H9 (cell line): ENCODE data around the gene AGAP5. TPM values are rescaled to one million over a fixed set of nuclear protein-coding genes. Genes with fewer than 3 reads are reported as not detected.

ENCODE experiments used
- DNase-seq: peaks from one replicate; pipeline ENCODE4 v3.0.0-alpha.2; 2017
- H2AFZ ChIP-seq: one replicate; pipeline ENCODE4 v1.6.1; 2013; ENCODE audit warnings: mild to moderate bottlenecking, low read length, control low read depth, moderate library complexity
- H2AK5ac ChIP-seq: 2 replicates; pipeline ENCODE4 v1.6.1; 2013; ENCODE audit warnings: low read length, control low read depth, mixed read lengths; ENCODE audit not compliant: insufficient read length
- H2BK120ac ChIP-seq: one replicate; pipeline ENCODE4 v1.6.1; 2013; ENCODE audit warnings: low read depth, mild to moderate bottlenecking, low read length, control low read depth, inconsistent platforms; ENCODE audit not compliant: poor library complexity, severe bottlenecking
- H2BK12ac ChIP-seq: 2 replicates; pipeline ENCODE4 v1.6.1; 2013; ENCODE audit warnings: low read length, control low read depth, mixed read lengths, low read depth; ENCODE audit not compliant: insufficient read length
- H2BK15ac ChIP-seq: 2 replicates; pipeline ENCODE4 v1.6.1; 2013; ENCODE audit warnings: low read depth, low read length, control low read depth
- H2BK20ac ChIP-seq: one replicate; pipeline ENCODE4 v1.6.1; 2013; ENCODE audit warnings: low read depth, mild to moderate bottlenecking, low read length, control low read depth, inconsistent platforms; ENCODE audit not compliant: poor library complexity, severe bottlenecking
- H2BK5ac ChIP-seq: 2 replicates; pipeline ENCODE4 v1.6.1; 2013; ENCODE audit warnings: low read length, control low read depth, mixed read lengths; ENCODE audit not compliant: insufficient read length
- H3K14ac ChIP-seq: 2 replicates; pipeline ENCODE4 v1.6.1; 2013; ENCODE audit warnings: low read length, control low read depth; ENCODE audit not compliant: insufficient read depth
- H3K18ac ChIP-seq: 2 replicates; pipeline ENCODE4 v1.6.1; 2013; ENCODE audit warnings: low read depth, mild to moderate bottlenecking, mixed read lengths, low read length, control low read depth; ENCODE audit not compliant: insufficient read length
- H3K23ac ChIP-seq: 2 replicates; pipeline ENCODE4 v1.6.1; 2013; ENCODE audit warnings: low read length, control low read depth, mixed read lengths, low read depth; ENCODE audit not compliant: insufficient read length
- H3K23me2 ChIP-seq: 2 replicates; pipeline ENCODE4 v1.6.1; 2013; ENCODE audit warnings: low read depth, mild to moderate bottlenecking, mixed read lengths, low read length, control low read depth; ENCODE audit not compliant: insufficient read length, poor library complexity, severe bottlenecking
- H3K27ac ChIP-seq: 2 replicates; pipeline ENCODE4 v1.5.1; 2013; ENCODE audit warnings: low read length, control low read depth, mixed read lengths, low read depth; ENCODE audit not compliant: insufficient read length
- H3K27me3 ChIP-seq: 2 replicates; pipeline ENCODE4 v1.6.1; 2013; ENCODE audit warnings: low read length, control low read depth, inconsistent platforms; ENCODE audit not compliant: insufficient read depth
- H3K4ac ChIP-seq: 2 replicates; pipeline ENCODE4 v1.6.1; 2013; ENCODE audit warnings: low read depth, mild to moderate bottlenecking, control low read depth, inconsistent platforms, low read length, moderate library complexity
- H3K4me1 ChIP-seq: 2 replicates; pipeline ENCODE4 v1.6.1; 2013; ENCODE audit warnings: low read length, control low read depth, inconsistent platforms; ENCODE audit not compliant: insufficient read depth
- H3K4me2 ChIP-seq: 2 replicates; pipeline ENCODE4 v1.6.1; 2013; ENCODE audit warnings: low read length, control low read depth, mixed read lengths; ENCODE audit not compliant: insufficient read length, insufficient read depth
- H3K56ac ChIP-seq: 2 replicates; pipeline ENCODE4 v1.6.1; 2013; ENCODE audit warnings: low read depth, mild to moderate bottlenecking, mixed read lengths, low read length, control low read depth; ENCODE audit not compliant: insufficient read length
- H3K79me1 ChIP-seq: 2 replicates; pipeline ENCODE4 v1.6.1; 2013; ENCODE audit warnings: low read depth, mild to moderate bottlenecking, moderate library complexity, low read length, control low read depth, inconsistent platforms; ENCODE audit not compliant: insufficient read depth, poor library complexity, severe bottlenecking
- H3K79me2 ChIP-seq: 2 replicates; pipeline ENCODE4 v1.6.1; 2013; ENCODE audit warnings: low read length, control low read depth, inconsistent platforms; ENCODE audit not compliant: insufficient read depth
- H3K9ac ChIP-seq: 2 replicates; pipeline ENCODE4 v1.6.1; 2013; ENCODE audit warnings: low read length, control low read depth, mixed read lengths; ENCODE audit not compliant: insufficient read length; ENCODE audit errors: extremely low read depth
- H3K9me3 ChIP-seq: one replicate; pipeline ENCODE4 v1.6.1; 2013; ENCODE audit warnings: low read depth, low read length, inconsistent platforms; ENCODE audit not compliant: control insufficient read depth
- H3T11ph ChIP-seq: one replicate; pipeline ENCODE4 v1.6.1; 2013; ENCODE audit warnings: mild to moderate bottlenecking, low read length, control low read depth, inconsistent platforms
- H4K20me1 ChIP-seq: one replicate; pipeline ENCODE4 v1.6.1; 2013; ENCODE audit not compliant: control insufficient read depth, insufficient read length, insufficient read depth
- H4K5ac ChIP-seq: 2 replicates; pipeline ENCODE4 v1.6.1; 2013; ENCODE audit warnings: low read depth, mild to moderate bottlenecking, mixed read lengths, low read length, control low read depth; ENCODE audit not compliant: insufficient read length
- H4K8ac ChIP-seq: replicated peaks from 2 replicates; pipeline ENCODE4 v1.6.1; 2013; ENCODE audit warnings: low read length, control low read depth, mixed read lengths, low read depth; ENCODE audit not compliant: insufficient read length
- H4K91ac ChIP-seq: 2 replicates; pipeline ENCODE4 v1.6.1; 2013; ENCODE audit warnings: low read depth, mild to moderate bottlenecking, moderate library complexity, mixed read lengths, low read length, control low read depth; ENCODE audit not compliant: insufficient read length
- H3K27ac Mint-ChIP-seq, 3 experiments: 2 replicates in 2 of 3; 3 replicates in 1 of 3; pipeline ENCODE4 v1.8.0; 2020 to 2021; ENCODE audit warnings: mixed read lengths in 3 of 3, mild to moderate bottlenecking in 1 of 3, moderate library complexity in 1 of 3
- H3K27me3 Mint-ChIP-seq: 2 replicates; pipeline ENCODE4 v1.8.0; 2021; ENCODE audit warnings: low read depth, mild to moderate bottlenecking, moderate library complexity, mixed read lengths
- H3K36me3 Mint-ChIP-seq, 3 experiments: 2 replicates in 2 of 3; 3 replicates in 1 of 3; pipeline ENCODE4 v1.8.0; 2020 to 2021; ENCODE audit warnings: low read depth in 3 of 3, mixed read lengths in 3 of 3; ENCODE audit not compliant: insufficient read depth in 1 of 3
- H3K4me1 Mint-ChIP-seq, 2 experiments: 2 replicates each; pipeline ENCODE4 v1.8.0; 2020; ENCODE audit warnings: mixed read lengths in 2 of 2
- H3K4me3 Mint-ChIP-seq, 2 experiments: 2 replicates in 1 of 2; 3 replicates in 1 of 2; pipeline ENCODE4 v1.8.0; 2020 to 2021; ENCODE audit warnings: mild to moderate bottlenecking in 2 of 2, mixed read lengths in 2 of 2, moderate library complexity in 1 of 2
- H3K9me3 Mint-ChIP-seq, 2 experiments: 2 replicates in 1 of 2; 3 replicates in 1 of 2; pipeline ENCODE4 v1.8.0; 2020; ENCODE audit warnings: mild to moderate bottlenecking in 2 of 2, mixed read lengths in 2 of 2, moderate library complexity in 1 of 2
- CTCF ChIP-seq: fragments of 200-600 bp; sonication (generic); conservative IDR thresholded peaks from 3 replicates; pipeline ENCODE4 v1.8.0; 2021; ENCODE audit warnings: antibody characterized with exemption, mild to moderate bottlenecking
- WGBS: extraction: QIAGEN DNeasy Blood & Tissue Kit; methylation state at CpG from one replicate; pipeline ENCODE4 v1.1.7; 2013; ENCODE audit warnings: missing lambda C conversion rate, low lambda C conversion rate, mixed read lengths; ENCODE audit not compliant: insufficient read length; ENCODE audit errors: extremely low coverage; 5-methylcytosine and 5-hydroxymethylcytosine counted together
- total RNA-seq: library from RNA; stranded (reverse); gene quantifications from 2 replicates; pipeline ENCODE4 v1.2.1, GENCODE V29; 2021

The AGAP5 gene
- total RNA-seq, 1 experiment from 2014 or later = 5.2 TPM

- H3K27ac ChIP-seq = peak overlapping the region; percentile 92
- no peaks in the 10 kb centered on the region for H3K79me1 ChIP-seq
- Mint-ChIP-seq H3K4me3 (peak overlapping the region; percentile 98), H3K27me3 (no peaks in the 10 kb centered on the region), H3K4me1 (peaks cover 28 to 36% of the 10 kb centered on the region in 2 experiments), H3K9me3 (no peaks in the 10 kb centered on the region), H3K27ac (peak overlapping the region; percentile 100), H3K36me3 (peaks cover 0 to 22% (median 10%) of the 10 kb centered on the region in 3 experiments; a peak in 5 of 7 replicates)
- H2AK5ac ChIP-seq = no peak overlapping the region
- no CpG with 5 or more reads among the region's 10 CpGs for WGBS
- DNase-seq = no peak
- H3K56ac ChIP-seq = no peak overlapping the region
- peak overlapping the region; percentile 67 for H3K9ac ChIP-seq
- H3K23ac ChIP-seq = no peak overlapping the region
- peaks cover 3% of the 10 kb centered on the region; the same call in 1 of the 2 replicates for H3K4me1 ChIP-seq
- no peaks in the 10 kb centered on the region for H4K20me1 ChIP-seq
- H3K4me2 ChIP-seq = peak overlapping the region; percentile 84
- H2BK12ac ChIP-seq = no peak overlapping the region
- H2BK15ac ChIP-seq = no peak overlapping the region
- no peak overlapping the region for H3K14ac ChIP-seq
- H3K9me3 ChIP-seq = no peaks in the 10 kb centered on the region
- H3K23me2 ChIP-seq = peaks cover 14% of the 10 kb centered on the region
- H4K8ac ChIP-seq = no peak overlapping the region
- no peak overlapping the region for H4K91ac ChIP-seq
- no peaks in the 10 kb centered on the region for H3K27me3 ChIP-seq
- no peak overlapping the region for H3K4ac ChIP-seq
- H2BK120ac ChIP-seq = no peak overlapping the region
- H2AFZ ChIP-seq = no peak overlapping the region
- no peak overlapping the region for H2BK20ac ChIP-seq
- H3K79me2 ChIP-seq = no peaks in the 10 kb centered on the region; the same call in 1 of the 2 replicates
- H3K18ac ChIP-seq = no peak overlapping the region
- H3T11ph ChIP-seq = no peak overlapping the region
- no peak for TF ChIP-seq CTCF
- H4K5ac ChIP-seq = no peak overlapping the region
- no peak overlapping the region for H2BK5ac ChIP-seq
These were observed 46.7 kb upstream of the AGAP5 start for GRCh38 chr10:73744664-73744975.
